ENCODE measurements around the gene PVALEF.

DNA sequence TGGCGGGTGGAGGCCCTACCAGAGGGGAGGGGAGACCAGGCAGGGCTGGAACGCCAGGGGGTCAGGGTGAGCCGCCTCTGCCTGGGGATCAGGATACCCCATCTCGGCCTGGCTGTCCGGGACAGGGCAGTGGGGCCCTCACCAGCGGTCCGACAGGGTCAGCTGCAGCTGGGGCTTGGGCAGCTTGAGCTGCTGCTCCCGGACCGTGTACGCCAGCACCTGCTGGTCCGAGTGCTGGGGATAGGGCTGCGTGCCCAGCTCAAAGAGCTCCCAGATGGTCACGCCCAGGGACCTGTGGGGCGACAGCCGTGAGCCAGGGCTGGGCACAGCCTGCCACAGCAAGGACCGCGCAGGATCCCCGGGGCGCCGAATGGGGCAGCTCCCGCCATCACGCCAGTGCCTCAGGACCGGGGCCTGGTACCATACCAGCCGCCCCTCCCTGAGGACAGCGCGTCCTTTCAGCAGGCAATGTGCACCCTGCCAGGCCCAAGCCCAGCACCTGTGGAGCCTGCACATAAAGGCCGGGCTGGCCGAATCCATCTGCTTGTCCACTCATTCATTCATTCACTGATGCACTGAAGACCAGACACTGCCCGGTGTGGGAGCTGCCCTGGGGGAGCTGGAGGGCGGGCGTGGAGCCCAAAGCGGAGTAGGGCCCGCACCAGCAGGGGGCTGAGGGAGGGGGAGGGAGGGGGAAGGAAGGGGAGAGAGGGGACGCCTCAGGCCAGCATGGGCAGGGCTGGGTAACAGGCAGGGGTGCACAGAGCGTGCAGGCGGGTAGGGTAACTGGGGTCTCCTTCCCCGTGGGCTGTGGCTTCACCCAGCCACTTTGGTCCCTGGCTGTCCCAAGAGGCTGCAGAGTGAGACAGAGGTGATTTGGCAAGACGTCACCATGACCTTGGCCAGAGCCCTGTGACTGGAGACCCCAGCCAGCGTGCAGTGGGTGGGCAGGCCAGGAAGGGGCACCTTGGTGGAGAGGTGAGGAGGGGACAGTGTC lies 42.0 kb upstream of the PVALEF start:
- TF ChIP-seq, protein P1, sequence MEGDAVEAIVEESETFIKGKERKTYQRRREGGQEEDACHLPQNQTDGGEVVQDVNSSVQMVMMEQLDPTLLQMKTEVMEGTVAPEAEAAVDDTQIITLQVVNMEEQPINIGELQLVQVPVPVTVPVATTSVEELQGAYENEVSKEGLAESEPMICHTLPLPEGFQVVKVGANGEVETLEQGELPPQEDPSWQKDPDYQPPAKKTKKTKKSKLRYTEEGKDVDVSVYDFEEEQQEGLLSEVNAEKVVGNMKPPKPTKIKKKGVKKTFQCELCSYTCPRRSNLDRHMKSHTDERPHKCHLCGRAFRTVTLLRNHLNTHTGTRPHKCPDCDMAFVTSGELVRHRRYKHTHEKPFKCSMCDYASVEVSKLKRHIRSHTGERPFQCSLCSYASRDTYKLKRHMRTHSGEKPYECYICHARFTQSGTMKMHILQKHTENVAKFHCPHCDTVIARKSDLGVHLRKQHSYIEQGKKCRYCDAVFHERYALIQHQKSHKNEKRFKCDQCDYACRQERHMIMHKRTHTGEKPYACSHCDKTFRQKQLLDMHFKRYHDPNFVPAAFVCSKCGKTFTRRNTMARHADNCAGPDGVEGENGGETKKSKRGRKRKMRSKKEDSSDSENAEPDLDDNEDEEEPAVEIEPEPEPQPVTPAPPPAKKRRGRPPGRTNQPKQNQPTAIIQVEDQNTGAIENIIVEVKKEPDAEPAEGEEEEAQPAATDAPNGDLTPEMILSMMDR (conservative IDR thresholded peaks at IDR 0.05 in 1 of 2, IDR thresholded peaks at IDR 0.05 in 1 of 2; ENCODE audit: low read depth in 1 of 2, low read length in 2 of 2), result no peak
- no peak for TF ChIP-seq EZH2 (IDR thresholded peaks at IDR 0.05; ENCODE audit: low read length, missing control alignments)
